HG02981 (cell line): Measurements from ENCODE around the gene INO80B.
A peak's percentile ranks its signal among the peaks of the same experiment; 100 is the strongest.
"Not testable (repeated sequence)": the region's sequence is repeated elsewhere in the genome, so short reads cannot be mapped to it uniquely, and the experiment has no call there.

Experiments
- ATAC-seq: cut with Tn5 transposase; IDR thresholded peaks from one replicate; pipeline ENCODE4 v1.9.1; 2021; ENCODE audit warnings: mild to moderate bottlenecking, moderate library complexity; ENCODE audit not compliant: unreplicated experiment

The INO80B gene

DNA sequence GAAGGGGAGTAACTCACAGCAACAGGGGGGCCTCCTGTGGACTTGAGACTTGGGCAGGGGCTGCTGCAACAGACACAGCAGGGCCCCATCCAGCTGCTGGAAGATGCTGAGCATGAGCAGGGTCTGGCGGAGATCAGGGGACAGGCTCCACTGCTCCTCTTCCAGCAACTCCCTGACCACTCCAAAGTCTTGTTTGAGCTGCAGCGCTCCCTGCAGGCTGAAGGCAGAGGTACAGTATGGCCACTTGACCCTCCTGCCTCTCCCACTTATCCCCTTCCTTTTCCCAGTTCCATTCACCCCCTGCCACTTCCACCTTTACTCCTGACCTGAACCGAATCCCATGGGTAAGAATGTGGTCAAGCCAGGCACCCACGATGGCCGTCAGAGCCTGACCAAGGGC, 20.0 kb downstream of the INO80B start:
- ATAC-seq, result no peak

DNA sequence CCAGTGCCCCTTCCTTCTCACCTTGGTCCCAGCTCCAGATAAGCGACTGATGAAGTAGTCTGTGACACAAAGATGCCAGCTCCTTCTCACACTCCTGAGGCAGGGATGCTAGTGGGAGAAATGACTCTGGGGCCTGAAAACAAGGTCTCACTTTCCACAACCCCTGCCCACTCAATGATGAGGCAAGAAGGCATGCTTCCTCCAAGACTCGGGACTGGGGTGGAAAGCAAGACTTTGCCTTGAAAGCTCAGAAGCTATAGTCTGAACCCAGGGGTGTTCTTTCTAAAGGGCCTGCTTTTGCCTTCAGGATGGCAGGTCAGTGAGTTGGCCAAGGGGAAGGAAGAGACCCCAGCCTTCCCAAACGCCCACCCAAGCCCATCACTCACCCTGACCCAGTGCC, 26.5 kb downstream of the INO80B start:
- no peak for ATAC-seq

DNA sequence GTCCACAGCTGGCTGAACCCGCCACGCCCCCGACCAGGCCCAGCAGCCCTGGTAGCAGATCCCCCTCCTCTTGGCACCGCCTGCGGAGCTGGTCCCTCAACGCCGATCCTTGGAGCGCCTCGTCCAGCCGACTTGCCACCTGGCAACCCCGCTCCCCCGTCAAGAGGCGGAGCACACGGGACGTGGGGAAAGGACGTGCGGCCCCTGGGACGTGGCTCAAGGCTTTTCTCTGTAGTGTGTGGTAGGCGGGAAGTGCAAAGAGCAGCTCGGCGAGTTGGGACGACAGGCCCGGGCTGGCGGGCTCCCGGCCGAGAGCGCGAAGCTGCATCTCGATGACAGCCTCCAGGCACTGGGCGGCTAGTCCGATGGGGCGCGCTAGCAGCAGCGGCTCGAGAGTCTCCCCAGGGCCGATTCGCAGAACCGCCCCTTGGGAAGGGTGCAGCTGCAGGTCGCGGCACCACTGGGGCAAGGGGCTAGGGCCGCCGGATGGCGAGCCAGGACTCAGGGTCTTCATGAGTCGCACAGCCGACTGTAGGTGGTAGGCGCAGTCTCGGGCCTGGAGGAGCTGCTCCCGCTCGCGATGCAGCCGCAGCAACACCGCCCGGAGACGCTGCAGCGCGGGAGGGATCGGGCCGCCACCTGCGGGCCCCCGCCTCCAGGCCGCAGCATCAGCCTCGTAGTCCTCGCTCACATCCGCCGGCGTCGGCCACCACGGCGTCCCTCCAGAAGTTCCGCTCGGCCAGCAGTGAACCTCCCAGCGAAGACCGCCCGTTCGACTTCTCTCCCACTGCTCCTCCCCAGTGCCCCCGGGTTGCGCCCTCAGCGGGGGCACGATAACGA, 27.3 kb downstream of the INO80B start:
- ATAC-seq, result peak; percentile 29

DNA sequence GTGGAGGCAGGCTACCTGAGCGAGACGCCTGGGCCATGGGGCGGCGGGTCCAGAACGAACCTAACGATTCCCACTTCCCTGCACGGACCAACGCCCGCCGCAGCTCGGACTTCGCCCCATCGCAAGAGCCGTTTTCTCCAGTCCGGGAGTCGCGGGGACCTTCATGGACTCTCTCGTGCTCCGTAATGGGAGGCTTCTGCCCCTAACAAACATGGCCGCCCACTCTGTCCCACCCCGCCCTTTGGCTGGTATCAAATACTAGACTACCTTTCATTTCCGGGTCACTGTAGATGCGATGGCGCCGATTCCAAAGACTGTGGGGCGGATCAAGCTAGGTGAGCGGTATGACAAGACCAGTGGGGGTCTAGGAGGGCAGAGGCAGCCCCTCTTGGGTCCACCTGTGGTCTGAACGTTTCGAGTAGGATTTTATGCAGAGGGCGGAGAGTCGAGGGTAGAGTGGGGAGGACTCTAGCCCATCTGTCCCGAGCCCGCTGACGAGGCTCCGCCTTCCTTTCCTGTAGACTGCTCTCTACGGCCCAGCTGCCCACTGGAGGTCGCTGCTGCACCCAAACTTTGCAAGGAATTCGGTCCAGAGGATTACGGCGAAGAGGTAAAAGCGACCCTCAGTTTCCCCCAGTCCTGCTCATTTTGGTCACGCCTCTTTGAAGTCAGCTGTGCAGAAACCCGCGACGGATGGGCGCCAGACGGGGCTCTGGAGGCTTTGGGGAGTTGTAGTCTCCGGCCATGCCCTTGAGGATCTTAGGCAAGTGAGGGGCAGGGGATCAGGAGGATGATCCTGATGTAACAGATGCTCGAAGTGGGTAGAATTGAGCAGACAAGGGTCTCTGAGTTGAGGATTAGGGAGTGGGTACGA, 28.2 kb downstream of the INO80B start, which contains the start of the genes CCDC142 and TTC31:
TSS of gene CCDC142 (minus strand) at position 198 of the 874 bp plus-strand sequence. CDS start at position 37, 161 bp downstream.
TSS of gene TTC31 (plus strand) at position 281 of the 874 bp plus-strand sequence. CDS start at position 296, 15 bp downstream.
- ATAC-seq, result peak; percentile 92

GRCh38 chr2:74483675-74484164, 28.8 kb downstream of the INO80B start:
- ATAC-seq, result not testable (repeated sequence)

DNA sequence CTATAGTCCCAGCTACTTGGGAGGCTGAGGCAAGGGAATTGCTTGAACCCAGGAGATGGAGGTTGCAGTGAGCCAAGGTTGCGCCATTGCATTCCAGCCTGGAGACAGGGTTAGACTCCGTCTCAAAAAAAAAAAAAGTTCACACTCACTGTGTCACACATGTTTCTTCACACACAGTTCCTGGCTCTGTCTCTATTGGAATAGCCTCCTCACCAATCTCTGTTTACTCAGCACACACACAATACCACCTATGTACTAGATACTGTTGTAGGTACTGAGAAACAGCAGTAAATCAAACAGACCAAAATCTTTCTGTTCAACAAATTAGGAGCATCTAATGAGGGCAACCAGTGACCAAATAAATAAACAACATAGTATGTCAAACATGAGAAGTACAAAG, 31.3 kb downstream of the INO80B start:
- ATAC-seq, result no peak

- no peak for ATAC-seq
Observed at GRCh38 chr2:74488643-74489481, 34.0 kb downstream of the INO80B start.

DNA sequence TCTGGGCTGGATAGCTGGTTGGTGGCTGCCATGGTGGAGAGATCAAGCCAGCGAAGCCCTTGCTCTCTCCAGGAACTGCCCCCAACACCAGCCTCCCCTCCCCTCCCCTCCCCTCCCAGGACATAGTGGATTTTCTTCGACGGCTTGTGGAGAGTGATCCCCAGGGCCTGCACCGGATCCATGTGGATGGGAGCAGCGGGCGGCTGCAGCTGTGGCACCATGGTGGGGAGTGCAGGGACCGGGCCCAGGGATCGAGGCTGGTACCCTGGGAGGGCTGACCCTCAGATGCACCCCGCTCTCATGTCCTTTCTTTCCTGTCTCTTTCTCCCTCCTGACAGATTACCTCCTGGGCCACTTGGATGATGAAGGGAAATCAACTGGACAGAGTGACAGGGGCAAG, 35.0 kb downstream of the INO80B start:
- no peak for ATAC-seq

- ATAC-seq, result no peak
Observed at GRCh38 chr2:74491648-74492544, 37.0 kb downstream of the INO80B start.

DNA sequence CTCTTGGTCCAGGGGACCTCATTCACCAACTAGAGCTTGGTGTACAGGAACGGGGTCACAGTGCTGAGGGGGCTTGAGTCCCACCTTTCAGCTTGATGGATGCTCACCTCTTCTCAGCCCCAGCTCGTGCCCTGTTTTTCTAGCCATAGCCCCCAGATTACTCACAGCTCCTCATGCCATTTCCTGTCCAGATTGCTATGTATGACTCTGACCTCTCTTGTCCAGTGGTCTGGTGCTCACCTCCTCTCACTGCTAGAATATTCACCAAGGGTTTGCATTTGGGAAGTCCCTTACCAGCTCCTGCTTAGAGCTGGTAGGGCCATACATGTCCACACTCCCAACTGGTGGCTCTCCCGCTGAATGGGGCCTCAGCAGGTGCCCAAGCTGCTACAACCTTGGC, 38.7 kb downstream of the INO80B start:
- ATAC-seq, result no peak

DNA sequence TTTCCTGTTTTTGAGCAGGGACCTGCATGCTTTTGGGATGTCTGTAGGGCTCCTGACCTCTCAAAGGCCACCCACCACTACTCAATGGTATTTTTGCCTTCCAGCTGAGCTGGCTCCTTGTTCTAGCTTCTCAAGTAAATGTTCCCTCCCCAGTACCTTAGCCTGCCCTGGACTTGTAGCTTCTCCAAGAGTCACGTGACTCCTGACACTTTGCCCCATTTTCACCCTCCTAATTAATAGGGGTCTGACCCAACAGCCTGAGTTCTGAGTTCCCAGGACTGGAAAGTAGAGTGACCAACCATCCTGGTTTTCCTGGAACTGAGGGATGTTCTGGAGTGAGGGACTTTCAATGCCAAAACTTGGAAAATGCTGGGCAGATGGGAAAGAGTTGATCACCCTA, 40.6 kb downstream of the INO80B start:
- no peak for ATAC-seq

GRCh38 chr2:74496997-74497776, 42.3 kb downstream of the INO80B start:
- ATAC-seq, result no peak

- no peak for ATAC-seq
Observed at GRCh38 chr2:74497777-74498499, 43.1 kb downstream of the INO80B start.

- no peak for ATAC-seq
Observed at GRCh38 chr2:74498500-74499266, 43.8 kb downstream of the INO80B start.

DNA sequence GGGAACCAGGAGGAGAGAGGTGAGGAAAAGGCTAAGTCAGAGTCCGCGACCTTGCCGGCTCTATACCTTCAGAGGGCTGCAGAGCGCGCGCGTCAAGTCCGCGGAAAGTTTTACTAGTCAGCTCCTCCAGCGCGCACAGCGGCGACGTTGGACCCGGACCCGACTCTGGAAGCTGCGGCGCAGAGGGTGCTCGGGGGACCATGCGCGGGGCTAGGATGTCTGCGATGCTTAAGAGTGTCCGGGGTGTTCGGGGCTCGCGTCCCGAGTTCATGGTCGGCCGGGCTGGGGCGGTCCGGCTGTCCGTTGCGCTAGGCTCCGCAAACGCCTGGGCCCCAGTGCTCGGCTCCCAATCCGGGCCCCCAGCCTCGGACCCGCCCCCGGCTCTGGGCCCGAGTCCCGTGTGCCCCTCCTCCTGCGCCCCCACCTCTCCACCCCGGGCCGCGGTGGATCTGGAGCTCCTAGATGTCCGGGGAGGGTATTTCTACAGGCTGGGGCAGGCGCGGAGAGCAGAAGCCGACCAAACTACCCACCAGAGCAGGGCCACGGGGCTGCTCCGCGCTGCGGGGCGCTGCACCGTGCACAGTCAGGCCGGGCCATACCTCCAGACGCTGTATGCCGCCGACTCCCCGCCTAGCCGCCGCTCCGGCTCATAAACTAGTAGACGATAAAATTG, 44.5 kb downstream of the INO80B start, which contains the start of gene LBX2:
TSS of gene LBX2 (minus strand) at position 337 of the 673 bp plus-strand sequence. CDS start at position 271, 66 bp downstream.
- ATAC-seq, result no peak

- no peak for ATAC-seq
Observed at GRCh38 chr2:74499940-74500577, 45.2 kb downstream of the INO80B start.
